ENCODE measurements around the gene TMEM47. TPM values are rescaled to one million over a fixed set of nuclear protein-coding genes. Genes with fewer than 3 reads are reported as not detected.

TMEM47 gene
- total and polyA plus RNA-seq, 9 of the 15 experiments (the other 6 are each of a cell fraction or from before 2014, with no cell fraction given) = 0.03 to 0.04 (median 0.03) TPM; not detected in 6

DNA sequence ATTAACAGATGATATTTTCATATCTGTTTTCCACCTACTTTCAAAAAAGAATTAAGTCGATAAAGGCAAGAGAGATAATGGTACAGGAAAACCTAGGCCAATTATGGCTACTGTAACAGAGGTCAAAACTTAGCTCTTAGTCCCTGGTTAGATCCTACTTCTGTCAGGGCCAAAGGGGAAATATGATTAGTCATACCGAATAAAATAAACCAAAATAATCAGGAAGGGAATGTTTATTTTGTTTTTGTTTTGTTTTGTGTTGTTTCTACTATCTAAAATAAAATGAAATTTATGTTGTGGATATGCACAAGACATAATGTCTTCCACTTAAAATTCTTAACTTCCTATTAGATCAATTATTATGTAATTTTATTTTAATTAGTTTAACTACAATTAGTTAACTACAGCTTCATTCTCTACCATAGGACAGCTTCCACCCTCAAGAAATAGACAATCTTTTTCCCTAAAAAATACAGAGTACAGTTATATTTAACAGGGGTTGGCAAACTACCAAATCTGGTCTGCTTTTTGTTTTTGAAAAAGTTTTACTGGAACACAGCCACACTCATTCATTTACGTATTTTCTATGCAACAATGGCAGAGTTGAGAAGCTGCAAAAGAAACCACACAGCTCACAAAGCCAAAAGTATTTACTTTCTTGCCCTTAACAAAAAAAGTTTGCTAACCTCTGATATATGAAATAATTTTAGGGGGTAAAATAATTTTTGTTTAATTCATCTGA lies 25.4 kb downstream of the TMEM47 start (continued):
- TF ChIP-seq, protein P1, sequence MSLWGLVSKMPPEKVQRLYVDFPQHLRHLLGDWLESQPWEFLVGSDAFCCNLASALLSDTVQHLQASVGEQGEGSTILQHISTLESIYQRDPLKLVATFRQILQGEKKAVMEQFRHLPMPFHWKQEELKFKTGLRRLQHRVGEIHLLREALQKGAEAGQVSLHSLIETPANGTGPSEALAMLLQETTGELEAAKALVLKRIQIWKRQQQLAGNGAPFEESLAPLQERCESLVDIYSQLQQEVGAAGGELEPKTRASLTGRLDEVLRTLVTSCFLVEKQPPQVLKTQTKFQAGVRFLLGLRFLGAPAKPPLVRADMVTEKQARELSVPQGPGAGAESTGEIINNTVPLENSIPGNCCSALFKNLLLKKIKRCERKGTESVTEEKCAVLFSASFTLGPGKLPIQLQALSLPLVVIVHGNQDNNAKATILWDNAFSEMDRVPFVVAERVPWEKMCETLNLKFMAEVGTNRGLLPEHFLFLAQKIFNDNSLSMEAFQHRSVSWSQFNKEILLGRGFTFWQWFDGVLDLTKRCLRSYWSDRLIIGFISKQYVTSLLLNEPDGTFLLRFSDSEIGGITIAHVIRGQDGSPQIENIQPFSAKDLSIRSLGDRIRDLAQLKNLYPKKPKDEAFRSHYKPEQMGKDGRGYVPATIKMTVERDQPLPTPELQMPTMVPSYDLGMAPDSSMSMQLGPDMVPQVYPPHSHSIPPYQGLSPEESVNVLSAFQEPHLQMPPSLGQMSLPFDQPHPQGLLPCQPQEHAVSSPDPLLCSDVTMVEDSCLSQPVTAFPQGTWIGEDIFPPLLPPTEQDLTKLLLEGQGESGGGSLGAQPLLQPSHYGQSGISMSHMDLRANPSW (CRISPR knock-in tag; IDR thresholded peaks at IDR 0.05) = no peak
- TF ChIP-seq ZBTB11 (CRISPR knock-in tag; IDR thresholded peaks at IDR 0.05) = no peak

Measured in K562 (cell line).